Caco-2 (cell line): ENCODE data around the gene ELAC1. TPM values are rescaled to one million over a fixed set of nuclear protein-coding genes. Genes with fewer than 3 reads are reported as not detected.
A peak's percentile ranks its signal among the peaks of the same experiment; 100 is the strongest.

Source experiments
- BruUV-seq: library from RNA; stranded (reverse); fragments of 400-500 nt; replicated peaks from 2 replicates; lab custom pipeline; 2021; lab: Mats Ljungman, UMichigan
- CTCF ChIA-PET: fragments of 300-600 bp; sonication (Branson Sonifier 250); formaldehyde crosslinking; loops from one replicate; lab custom pipeline; 2022; ENCODE audit warnings: antibody characterized with exemption; lab: Charles Lee
- POLR2A ChIA-PET: fragments of 300-600 bp; sonication (Branson Sonifier 250); formaldehyde crosslinking; loops from one replicate; lab custom pipeline; 2022; ENCODE audit warnings: antibody characterized with exemption; lab: Charles Lee
- DNase-seq, 2 experiments: peaks; one replicate each; pipeline versions ENCODE4 v3.0.0 to v3.0.0-alpha.2; 2020 to 2022
- H3K27me3 ChIP-seq: replicated peaks from 2 replicates; pipeline ENCODE4 v1.6.0; 2011; ENCODE audit warnings: low read length; ENCODE audit not compliant: control insufficient read depth, insufficient read depth
- H3K36me3 ChIP-seq: 2 replicates; pipeline ENCODE4 v1.5.1; 2011; ENCODE audit warnings: low read length; ENCODE audit not compliant: control insufficient read depth, insufficient read depth
- H3K4me1 ChIP-seq: fragments of 250-450 bp; sonication (Bioruptor Pico); 2 replicates; pipeline ENCODE4 v1.5.1; 2020; ENCODE audit warnings: mild to moderate bottlenecking
- H3K4me3 ChIP-seq: 2 replicates; pipeline ENCODE4 v1.5.1; 2011; ENCODE audit warnings: low read depth, mild to moderate bottlenecking, control low read depth, low read length
- H3K9me3 ChIP-seq: fragments of 250-450 bp; sonication (Bioruptor Pico); 2 replicates; pipeline ENCODE4 v1.5.1; 2020; ENCODE audit warnings: mild to moderate bottlenecking, moderate library complexity
- H3K27ac Mint-ChIP-seq: one replicate; pipeline ENCODE4 v1.8.0; 2022; ENCODE audit warnings: mixed read lengths; ENCODE audit not compliant: unreplicated experiment
- H3K27me3 Mint-ChIP-seq: one replicate; pipeline ENCODE4 v1.8.0; 2022; ENCODE audit warnings: mixed read lengths; ENCODE audit not compliant: insufficient read depth, unreplicated experiment
- H3K36me3 Mint-ChIP-seq: one replicate; pipeline ENCODE4 v1.8.0; 2022; ENCODE audit warnings: mild to moderate bottlenecking, mixed read lengths; ENCODE audit not compliant: insufficient read depth, unreplicated experiment
- H3K4me1 Mint-ChIP-seq: one replicate; pipeline ENCODE4 v1.8.0; 2022; ENCODE audit warnings: low read depth, mixed read lengths; ENCODE audit not compliant: unreplicated experiment
- H3K4me3 Mint-ChIP-seq: one replicate; pipeline ENCODE4 v1.8.0; 2022; ENCODE audit warnings: mild to moderate bottlenecking, moderate library complexity, mixed read lengths; ENCODE audit not compliant: unreplicated experiment
- H3K9me3 Mint-ChIP-seq: one replicate; pipeline ENCODE4 v1.8.0; 2022; ENCODE audit warnings: mixed read lengths; ENCODE audit not compliant: unreplicated experiment
- intact Hi-C: fragments of 100-400 bp; cut with micrococcal nuclease; formaldehyde crosslinking; loops from one replicate; pipeline ENCODE4 v1.10.0; 2022; ENCODE audit not compliant: unreplicated experiment
- total RNA-seq: library from RNA; stranded (reverse); gene quantifications from 2 replicates; pipeline ENCODE4 v1.2.3, GENCODE V29; 2022
- TF ChIP-seq, protein P1 (sequence below), 2 experiments: fragments of 200-600 bp in 1 of 2; IDR thresholded peaks; 1 replicate in 1 of 2; 2 replicates in 1 of 2; pipeline versions ENCODE4 v1.5.1 to v1.8.0; 2011 to 2022; ENCODE audit warnings: antibody characterized with exemption in 1 of 2, control low read depth in 1 of 2, inconsistent platforms in 1 of 2, low read depth in 1 of 2, low read length in 1 of 2, mild to moderate bottlenecking in 1 of 2, moderate library complexity in 1 of 2; ENCODE audit not compliant: insufficient read depth in 1 of 2, severe bottlenecking in 1 of 2, unreplicated experiment in 1 of 2

The ELAC1 gene
- total RNA-seq, 1 experiment from 2014 or later, result 5.3 TPM

DNA sequence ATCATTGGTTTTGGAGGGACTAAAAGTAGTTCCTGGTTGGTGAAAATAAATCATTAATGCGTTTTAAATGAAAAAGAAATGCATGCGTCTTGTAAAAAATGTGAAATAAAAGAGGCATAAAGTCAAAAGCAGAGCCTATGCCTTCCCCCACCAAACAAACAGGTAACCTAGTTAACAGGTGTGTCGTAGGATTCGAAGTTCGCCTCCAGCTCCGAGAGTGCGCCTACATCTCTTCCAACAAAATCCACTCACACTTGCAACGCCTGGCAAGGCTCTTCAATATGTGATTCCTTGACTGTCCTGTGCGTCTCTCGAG is 61.5 kb downstream of the ELAC1 start:
- Mint-ChIP-seq H3K4me3 (peak overlapping the region; percentile 90), H3K9me3 (no peaks in the 10 kb centered on the region), H3K36me3 (peaks cover 22% of the 10 kb centered on the region), H3K4me1 (peaks cover 7% of the 10 kb centered on the region), H3K27ac (peak overlapping the region; percentile 94), H3K27me3 (no peaks in the 10 kb centered on the region)
- no peaks in the 10 kb centered on the region for H3K36me3 ChIP-seq
- TF ChIP-seq, protein P1, sequence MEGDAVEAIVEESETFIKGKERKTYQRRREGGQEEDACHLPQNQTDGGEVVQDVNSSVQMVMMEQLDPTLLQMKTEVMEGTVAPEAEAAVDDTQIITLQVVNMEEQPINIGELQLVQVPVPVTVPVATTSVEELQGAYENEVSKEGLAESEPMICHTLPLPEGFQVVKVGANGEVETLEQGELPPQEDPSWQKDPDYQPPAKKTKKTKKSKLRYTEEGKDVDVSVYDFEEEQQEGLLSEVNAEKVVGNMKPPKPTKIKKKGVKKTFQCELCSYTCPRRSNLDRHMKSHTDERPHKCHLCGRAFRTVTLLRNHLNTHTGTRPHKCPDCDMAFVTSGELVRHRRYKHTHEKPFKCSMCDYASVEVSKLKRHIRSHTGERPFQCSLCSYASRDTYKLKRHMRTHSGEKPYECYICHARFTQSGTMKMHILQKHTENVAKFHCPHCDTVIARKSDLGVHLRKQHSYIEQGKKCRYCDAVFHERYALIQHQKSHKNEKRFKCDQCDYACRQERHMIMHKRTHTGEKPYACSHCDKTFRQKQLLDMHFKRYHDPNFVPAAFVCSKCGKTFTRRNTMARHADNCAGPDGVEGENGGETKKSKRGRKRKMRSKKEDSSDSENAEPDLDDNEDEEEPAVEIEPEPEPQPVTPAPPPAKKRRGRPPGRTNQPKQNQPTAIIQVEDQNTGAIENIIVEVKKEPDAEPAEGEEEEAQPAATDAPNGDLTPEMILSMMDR (IDR thresholded peaks at IDR 0.05; ENCODE audit: insufficient read depth in 1 of 2, low read depth in 1 of 2, low read length in 1 of 2, severe bottlenecking in 1 of 2, unreplicated experiment in 1 of 2), result no peak
- no peak for DNase-seq
- no peaks in the 10 kb centered on the region for H3K4me1 ChIP-seq
- intact Hi-C loops, result loop anchor here (5.0 kb wide), 1 partner anchor 62 kb away; the partner anchor contains the start of gene ELAC1
- peak overlapping the region; percentile 70 for H3K4me3 ChIP-seq
- no peaks in the 10 kb centered on the region for H3K9me3 ChIP-seq
- ChIA-PET POLR2A (interaction anchor here (1.6 to 1.7 kb wide), 2 partner anchors 15 to 20 kb away, joined by 4 to 6 read pairs; no protein-coding TSS in a partner anchor), CTCF (no interaction called here)
- H3K27me3 ChIP-seq, result no peaks in the 10 kb centered on the region
- TSS peak; percentile 56 for BruUV-seq

DNA sequence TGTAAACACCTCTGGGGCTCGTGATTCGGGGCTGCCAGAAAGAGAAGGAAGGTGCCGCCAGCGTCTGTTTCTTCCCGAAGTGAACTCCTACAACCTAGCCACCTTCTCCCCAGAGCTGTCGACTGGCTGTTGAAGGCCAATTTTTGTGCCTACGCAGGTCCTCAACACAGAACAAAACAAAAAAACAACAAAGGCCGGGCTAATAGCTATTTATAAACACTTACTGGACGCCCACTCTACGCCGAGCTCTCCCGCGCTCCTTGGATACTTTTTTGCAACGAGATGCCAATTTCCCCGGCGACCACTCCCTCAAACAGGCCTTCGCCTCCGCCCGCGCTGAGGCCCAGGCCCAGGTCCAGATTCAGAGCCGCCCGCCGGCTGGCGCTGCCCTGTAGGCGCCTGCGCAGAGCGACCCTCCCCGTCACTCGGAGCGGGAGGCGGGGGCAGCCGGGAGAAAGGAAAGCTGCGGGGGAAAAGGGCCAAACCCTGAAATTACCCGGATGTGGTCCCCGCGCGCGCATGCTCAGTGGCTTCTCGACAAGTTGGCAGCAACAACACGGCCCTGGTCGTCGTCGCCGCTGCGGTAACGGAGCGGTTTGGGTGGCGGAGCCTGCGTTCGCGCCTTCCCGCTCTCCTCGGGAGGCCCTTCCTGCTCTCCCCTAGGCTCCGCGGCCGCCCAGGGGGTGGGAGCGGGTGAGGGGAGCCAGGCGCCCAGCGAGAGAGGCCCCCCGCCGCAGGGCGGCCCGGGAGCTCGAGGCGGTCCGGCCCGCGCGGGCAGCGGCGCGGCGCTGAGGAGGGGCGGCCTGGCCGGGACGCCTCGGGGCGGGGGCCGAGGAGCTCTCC is 62.1 kb downstream of the ELAC1 start, which contains the start of gene SMAD4:
SMAD4 (plus strand) TSS at position 520 of the 843 bp plus-strand sequence. CDS start 16,834 bp downstream, outside the sequence.
- Histone ChIP-seq H3K4me1 (no peaks in the 10 kb centered on the region), H3K9me3 (no peaks in the 10 kb centered on the region), H3K36me3 (no peaks in the 10 kb centered on the region), H3K4me3 (peak within 1 kb of the TSS; percentile 70), H3K27me3 (no peaks in the 10 kb centered on the region)
- H3K27me3 Mint-ChIP-seq, result no peaks in the 10 kb centered on the region
- POLR2A ChIA-PET, result interaction anchor here (0.8 to 1.7 kb wide), 4 partner anchors 9 to 151 kb away, joined by 3 to 6 read pairs (median 4); partner anchors contain the start of gene ME2
- peaks cover 7% of the 10 kb centered on the region for H3K4me1 Mint-ChIP-seq
- intact Hi-C loops, result loop anchor here (5.0 kb wide), 1 partner anchor 63 kb away; the partner anchor contains the start of gene ELAC1
- no peaks in the 10 kb centered on the region for H3K9me3 Mint-ChIP-seq
- peak within 1 kb of the TSS; percentile 94 for H3K27ac Mint-ChIP-seq
- no TSS peak for BruUV-seq
- TF ChIP-seq, protein P1 (IDR thresholded peaks at IDR 0.05; ENCODE audit: insufficient read depth in 1 of 2, low read depth in 1 of 2, low read length in 1 of 2, severe bottlenecking in 1 of 2, unreplicated experiment in 1 of 2), result no peak
- peaks cover 28% of the 10 kb centered on the region for H3K36me3 Mint-ChIP-seq
- peak within 1 kb of the TSS; percentile 94 for H3K4me3 Mint-ChIP-seq
- peak; percentile 93 to 94 for DNase-seq
- CTCF ChIA-PET, result interaction anchor here (0.7 kb wide), 1 partner anchor 13 kb away, joined by 4 read pairs; no protein-coding TSS in a partner anchor

DNA sequence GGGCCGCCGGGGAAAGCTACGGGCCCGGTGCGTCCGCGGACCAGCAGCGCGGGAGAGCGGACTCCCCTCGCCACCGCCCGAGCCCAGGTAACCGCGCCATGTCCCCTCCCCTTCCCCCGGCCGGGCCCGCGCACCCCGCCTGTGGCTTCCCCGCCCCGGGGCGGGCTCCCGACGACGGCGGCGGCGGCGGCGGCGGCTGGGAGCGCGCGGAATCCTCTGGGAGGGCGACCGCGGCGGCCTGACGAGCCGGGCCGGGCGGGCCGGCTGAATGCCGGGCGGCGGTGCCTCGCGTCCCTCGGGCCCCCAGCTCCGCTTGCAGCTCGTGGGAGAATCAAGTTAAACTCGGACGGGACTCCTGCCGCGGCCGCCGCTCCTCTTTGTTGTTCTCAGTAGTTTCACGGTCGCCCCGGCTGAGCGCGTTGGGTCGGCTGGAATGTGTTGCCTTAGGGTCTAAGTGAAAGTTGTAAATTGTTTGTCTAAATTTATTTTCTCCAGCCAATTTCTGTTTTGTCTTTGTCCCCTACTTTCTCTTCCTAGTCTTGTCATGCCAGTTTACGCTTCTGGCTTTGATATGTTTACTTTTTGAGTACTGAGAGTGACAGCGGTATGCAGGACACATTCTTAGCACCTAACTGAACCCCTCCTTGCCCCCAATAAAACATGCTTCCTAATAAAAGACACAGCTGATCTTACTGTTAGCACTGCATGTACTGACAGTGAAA is 62.9 kb downstream of the ELAC1 start:
- DNase-seq, result peak; percentile 50 to 65
- Mint-ChIP-seq H3K27me3 (no peaks in the 10 kb centered on the region), H3K4me1 (peaks cover 7% of the 10 kb centered on the region), H3K36me3 (peaks cover 31% of the 10 kb centered on the region), H3K4me3 (peak overlapping the region; percentile 94), H3K27ac (peak overlapping the region; percentile 86), H3K9me3 (no peaks in the 10 kb centered on the region)
- CTCF ChIA-PET, result interaction anchor here (0.7 kb wide), 1 partner anchor 12 kb away, joined by 4 read pairs; no protein-coding TSS in a partner anchor
- H3K9me3 ChIP-seq, result no peaks in the 10 kb centered on the region
- BruUV-seq, result no TSS peak
- TF ChIP-seq, protein P1 (IDR thresholded peaks at IDR 0.05; ENCODE audit: insufficient read depth in 1 of 2, low read depth in 1 of 2, low read length in 1 of 2, severe bottlenecking in 1 of 2, unreplicated experiment in 1 of 2), result no peak
- no peaks in the 10 kb centered on the region for H3K27me3 ChIP-seq
- H3K4me1 ChIP-seq, result no peaks in the 10 kb centered on the region
- peak overlapping the region; percentile 70 for H3K4me3 ChIP-seq
- POLR2A ChIA-PET, result interaction anchor here (0.8 to 1.7 kb wide), 4 partner anchors 8 to 152 kb away, joined by 3 to 6 read pairs (median 4); partner anchors contain the start of gene ME2
- intact Hi-C loops, result no loop called here
- H3K36me3 ChIP-seq, result no peaks in the 10 kb centered on the region
